Measurements from ENCODE around the gene ZNF260. TPM values are rescaled to one million over a fixed set of nuclear protein-coding genes. Genes with fewer than 3 reads are reported as not detected.

ZNF260 gene
- total and polyA plus RNA-seq, 2 of the 13 experiments (the other 11 are each of a cell fraction or from before 2014, with no cell fraction given) = 2.8 to 10.5 TPM

- no peak for TF ChIP-seq DMTF1 (CRISPR knock-in tag; IDR thresholded peaks at IDR 0.05)
- no peak for TF ChIP-seq ZNF17 (CRISPR knock-in tag; IDR thresholded peaks at IDR 0.05)
- TF ChIP-seq PCBP1 (IDR thresholded peaks at IDR 0.05; ENCODE audit: borderline replicate concordance, low read depth, low read length) = no peak
- no peak for TF ChIP-seq SETDB1 (CRISPR knock-in tag; IDR thresholded peaks at IDR 0.05; ENCODE audit: borderline replicate concordance)
- no peak for TF ChIP-seq MLLT10 (CRISPR knock-in tag; IDR thresholded peaks at IDR 0.05)
- 0 out of 2 replicates have a peak, but pooled peaks have one; percentile 47 for TF ChIP-seq NFATC3 (CRISPR knock-in tag; IDR thresholded peaks at IDR 0.05)
- no peak for TF ChIP-seq ZFP36L2 (CRISPR knock-in tag; IDR thresholded peaks at IDR 0.05)
- no peak for TF ChIP-seq ZNF773 (CRISPR knock-in tag; IDR thresholded peaks at IDR 0.05; ENCODE audit: borderline replicate concordance)
- TF ChIP-seq ZNF747 (CRISPR knock-in tag; IDR thresholded peaks at IDR 0.05; ENCODE audit: borderline replicate concordance) = 0 out of 2 replicates have a peak, but pooled peaks have one; percentile 9
- no peak for TF ChIP-seq ZBTB49 (CRISPR knock-in tag; IDR thresholded peaks at IDR 0.05; ENCODE audit: borderline replicate concordance)
- TF ChIP-seq XBP1 (CRISPR knock-in tag; IDR thresholded peaks at IDR 0.05) = no peak
- no peak for TF ChIP-seq FOSL1 (CRISPR knock-in tag; IDR thresholded peaks at IDR 0.05; ENCODE audit: borderline replicate concordance)
- peak; percentile 94 for TF ChIP-seq PHF8 (CRISPR knock-in tag; IDR thresholded peaks at IDR 0.05)
- TF ChIP-seq ZNF232 (CRISPR knock-in tag; IDR thresholded peaks at IDR 0.05; ENCODE audit: borderline replicate concordance) = no peak
- TF ChIP-seq ZFP90 (CRISPR knock-in tag; IDR thresholded peaks at IDR 0.05; ENCODE audit: borderline replicate concordance) = no peak; the same call in 1 of the 2 replicates
- TF ChIP-seq ZSCAN29 (CRISPR knock-in tag; conservative IDR thresholded peaks at IDR 0.05) = no peak
- TF ChIP-seq CREBL2 (CRISPR knock-in tag; IDR thresholded peaks at IDR 0.05; ENCODE audit: borderline replicate concordance) = no peak; the same call in 1 of the 2 replicates
- TF ChIP-seq ZNF629 (CRISPR knock-in tag; conservative IDR thresholded peaks at IDR 0.05) = no peak
- TF ChIP-seq ZNF496 (CRISPR knock-in tag; IDR thresholded peaks at IDR 0.05; ENCODE audit: insufficient replicate concordance) = no peak
- 0 out of 2 replicates have a peak, but pooled peaks have one; percentile 28 for TF ChIP-seq BRD4 (CRISPR knock-in tag; IDR thresholded peaks at IDR 0.05)
- TF ChIP-seq LRRFIP1 (CRISPR knock-in tag; conservative IDR thresholded peaks at IDR 0.05) = no peak
- TF ChIP-seq ZNF101 (CRISPR knock-in tag; IDR thresholded peaks at IDR 0.05; ENCODE audit: borderline replicate concordance, low read depth) = no peak
Observed at GRCh38 chr19:36489118-36489919, 38.8 kb downstream of the ZNF260 start, which contains the start of gene ZNF566 (continued).

All from HepG2 (cell line).